ENCODE results near the gene CENPO.

DNA sequence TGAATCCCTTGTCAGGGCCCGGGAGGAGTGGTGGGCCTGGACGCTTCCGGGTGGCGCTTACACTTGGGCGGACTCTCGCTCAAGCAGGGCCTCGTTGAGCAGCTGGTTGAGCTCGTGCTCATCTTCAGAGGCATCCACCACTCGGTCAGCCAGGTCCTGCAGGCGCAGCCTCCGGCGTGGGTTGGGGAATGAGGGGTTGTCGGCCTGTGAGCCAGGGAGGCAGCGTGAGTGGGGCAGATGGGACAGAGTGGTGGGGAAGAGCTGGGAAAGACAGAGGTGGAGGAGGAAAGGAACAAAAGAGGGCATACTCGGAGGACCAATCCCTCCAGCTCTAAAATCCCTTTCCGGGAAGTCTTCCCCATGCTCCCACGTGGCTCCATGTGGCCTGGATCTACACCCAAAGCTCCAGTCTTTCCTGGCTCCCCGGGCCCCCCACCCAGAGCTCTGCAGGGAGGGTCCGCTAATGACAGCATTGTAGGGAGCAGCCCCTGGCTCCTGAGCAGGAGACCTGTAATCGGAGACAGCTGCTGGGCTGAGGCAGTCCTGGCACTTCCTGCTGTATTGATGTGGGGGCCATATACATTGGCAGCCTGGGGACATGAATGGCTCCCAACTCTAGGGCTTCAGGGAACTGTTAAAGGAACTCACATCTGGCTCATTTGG is 41.6 kb downstream of the CENPO start:
- TF ChIP-seq ZNF274 (IDR thresholded peaks at IDR 0.05; ENCODE audit: low read depth, low read length) = no peak
- no peak for TF ChIP-seq YY1 (IDR thresholded peaks at IDR 0.05; ENCODE audit: insufficient read depth, insufficient read length)
